GM18507 (cell line): ENCODE results near the gene IL11.

ENCODE experiments used
- DNase-seq: peaks from one replicate; pipeline ENCODE4 v3.0.0; 2011; ENCODE audit warnings: low read depth; ENCODE audit not compliant: insufficient read length; ENCODE audit errors: extremely low spot score
- FAIRE-seq: peaks from 2 replicates; lab custom pipeline; 2011; peaks lifted over from hg19 to GRCh38; lab: Jason Lieb, UNC

IL11 gene

DNA sequence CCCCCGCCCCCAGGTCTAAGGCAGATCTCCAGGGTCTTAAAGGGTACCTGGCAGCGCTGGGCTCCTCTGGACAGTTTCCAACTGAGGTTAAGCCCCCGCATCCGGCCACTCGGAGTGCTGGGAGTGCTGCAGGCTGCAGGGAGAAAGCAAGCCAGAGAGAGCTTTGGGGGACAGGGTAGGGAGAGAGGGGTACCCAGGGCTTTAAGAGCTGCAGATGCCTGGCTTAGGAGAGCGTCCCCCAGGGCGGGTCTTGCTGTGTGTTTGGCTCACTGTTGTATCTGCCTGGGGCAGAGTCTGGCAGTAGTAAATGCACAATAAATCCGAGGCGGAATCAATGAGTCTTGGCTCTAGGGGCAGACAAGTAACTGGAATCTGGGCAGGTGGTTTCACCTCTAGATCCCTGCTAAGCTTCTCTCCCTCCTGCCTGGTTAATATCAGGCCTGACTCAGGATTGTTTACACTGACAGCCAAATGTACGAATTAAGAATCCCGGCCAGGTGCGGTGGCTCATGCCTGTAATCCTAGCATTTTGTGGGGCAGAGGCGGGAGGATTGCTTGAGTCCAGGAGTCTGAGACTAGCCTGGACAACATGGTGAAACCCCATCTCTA lies 14.9 kb downstream of the IL11 start:
- no peak for FAIRE-seq
- DNase-seq = no peak

DNA sequence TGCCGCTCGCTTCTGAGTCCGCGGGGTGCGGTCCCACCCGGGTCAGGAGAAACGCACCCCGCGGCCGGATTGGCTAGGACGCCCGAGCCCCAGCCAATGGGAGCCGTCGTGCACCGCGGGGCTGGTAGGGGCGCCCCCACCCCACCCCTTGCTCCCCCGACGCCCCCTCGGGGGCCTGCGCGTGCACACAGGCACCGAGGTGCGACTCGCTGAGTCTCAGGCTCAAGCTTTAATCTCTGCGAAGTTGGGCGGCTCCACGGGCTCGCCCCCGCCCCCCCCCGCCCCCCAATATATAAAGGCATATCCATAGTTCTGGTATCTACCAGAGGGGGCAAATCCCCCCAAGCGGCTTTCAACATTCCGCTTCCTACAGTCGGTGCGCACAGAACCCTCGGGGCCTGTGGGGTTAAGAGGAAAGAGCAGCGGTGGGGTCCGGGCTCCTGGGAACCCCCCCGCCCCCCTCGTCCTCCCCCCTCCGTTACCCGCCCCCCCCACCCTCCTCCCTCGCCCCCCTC lies 15.5 kb downstream of the IL11 start, which contains the start of gene COX6B2:
Gene COX6B2 (minus strand): TSS at position 22 of the 515 bp plus-strand sequence. CDS start 198 bp downstream, outside the sequence.
- DNase-seq (no peak), FAIRE-seq (no peak)

DNA sequence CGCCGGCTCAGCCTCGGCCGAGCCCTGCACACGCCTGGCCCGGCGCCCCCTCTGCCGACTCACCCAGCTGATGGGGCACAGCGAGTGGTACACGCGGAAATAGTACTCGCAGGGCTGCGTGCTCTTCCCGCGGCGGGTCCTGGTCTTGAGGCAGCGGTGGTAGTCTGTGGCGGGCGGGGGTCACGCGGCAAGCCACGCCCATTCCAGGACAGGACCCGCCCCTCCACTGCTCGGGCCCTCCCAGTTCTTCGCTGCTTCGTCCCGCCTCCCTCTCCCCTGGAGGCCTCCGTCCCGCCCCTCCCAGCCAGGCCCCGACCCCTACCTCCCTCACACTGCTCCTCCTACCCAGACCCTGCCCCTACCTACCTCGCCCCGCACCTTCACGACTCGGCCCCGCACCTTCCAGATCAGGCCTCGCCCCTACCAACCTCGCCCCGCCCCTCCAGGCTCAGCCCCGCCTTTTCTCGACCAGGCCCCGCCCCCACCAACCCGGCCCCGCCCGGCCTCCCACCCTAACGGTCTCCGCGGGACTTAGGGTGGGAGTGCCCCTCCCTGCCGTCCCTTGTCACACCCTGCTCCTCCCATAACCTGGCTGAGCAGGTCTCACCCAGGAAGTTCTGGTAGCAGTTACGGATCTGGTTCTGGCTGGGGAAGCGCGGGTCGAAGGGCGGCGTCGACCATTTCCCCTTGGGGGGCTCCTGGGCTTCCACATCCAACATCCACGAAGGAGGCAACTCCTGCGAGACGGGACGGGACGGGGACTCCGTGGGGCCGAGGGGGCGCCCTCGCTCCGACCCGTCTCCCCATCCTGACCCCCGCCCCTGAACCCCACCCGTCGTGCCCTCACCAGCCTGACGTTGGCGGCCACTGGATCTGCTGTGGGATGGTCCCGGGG lies 16.2 kb downstream of the IL11 start:
- peak; percentile 68 for DNase-seq
- no peak for FAIRE-seq

DNA sequence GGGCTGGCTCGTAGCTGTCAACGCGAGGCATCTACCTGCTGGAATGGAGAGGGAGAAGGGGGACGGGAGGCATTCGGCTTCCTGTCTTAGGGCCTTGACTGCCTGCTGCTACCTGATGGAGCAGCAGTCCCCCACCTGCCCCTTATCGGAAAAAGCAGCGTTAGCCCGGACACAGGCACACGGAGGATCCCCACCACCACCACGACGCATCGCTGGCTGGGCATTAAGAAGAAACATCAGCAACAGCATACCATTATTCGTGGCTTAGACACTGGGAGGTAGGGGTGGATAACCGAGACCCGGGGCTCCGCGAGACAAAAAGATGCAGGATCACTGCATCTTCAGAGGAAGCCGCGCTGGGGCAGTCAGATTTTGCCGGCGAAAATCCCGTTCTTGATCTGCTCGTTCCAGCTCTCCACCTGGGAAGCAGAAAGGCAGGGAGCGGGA lies 16.9 kb downstream of the IL11 start:
- no peak for DNase-seq
- no peak for FAIRE-seq

DNA sequence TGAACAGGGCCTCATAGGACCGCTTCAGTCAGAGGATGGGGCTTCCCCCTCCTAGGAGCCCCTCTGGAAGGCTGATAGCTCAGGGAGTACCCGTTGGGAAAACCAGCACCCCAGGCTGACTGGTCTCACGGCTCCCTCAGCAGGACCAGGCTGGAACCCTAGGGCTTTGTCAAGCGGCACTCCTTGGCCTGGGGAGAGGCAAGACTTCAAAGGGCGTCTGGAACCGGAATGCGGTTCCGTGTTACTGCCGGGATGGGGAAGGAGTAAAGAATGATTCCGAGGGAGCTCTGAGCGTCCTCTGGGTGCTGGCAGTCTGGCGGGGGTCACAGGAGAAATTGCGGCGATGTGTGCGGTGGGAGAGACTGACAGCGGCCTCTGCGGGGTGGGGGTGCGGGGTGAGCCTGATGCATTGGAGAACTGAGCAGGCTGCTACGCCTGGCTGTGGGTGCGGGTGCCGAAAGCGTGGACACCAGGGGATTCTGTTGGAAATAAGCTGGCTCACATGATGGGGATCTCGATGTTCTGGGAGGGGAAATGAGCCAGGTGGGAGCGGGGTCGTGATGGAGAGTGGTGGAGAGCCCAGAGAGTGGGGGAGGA lies 17.6 kb downstream of the IL11 start:
- DNase-seq (no peak), FAIRE-seq (no peak)

DNA sequence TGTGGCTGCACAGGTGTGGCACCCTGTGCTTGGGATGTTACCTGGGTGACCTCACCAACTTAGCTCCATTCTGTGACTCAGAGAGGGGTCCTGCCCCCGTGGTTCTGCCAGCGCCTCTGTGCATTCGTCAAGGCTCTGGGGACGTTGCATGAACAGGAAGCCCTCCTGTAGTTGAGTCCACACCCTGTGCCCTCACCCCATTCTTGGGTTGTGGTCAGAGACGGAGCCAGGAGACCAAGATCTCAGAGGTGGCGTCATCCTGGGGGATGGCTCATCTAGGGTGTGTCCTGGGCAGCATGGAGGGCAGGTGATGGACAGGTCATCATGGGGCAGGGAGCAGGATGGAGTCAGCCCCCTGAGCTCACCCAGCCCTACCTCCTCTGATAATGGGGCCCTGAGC lies 18.2 kb downstream of the IL11 start:
- no peak for FAIRE-seq
- no peak for DNase-seq

DNA sequence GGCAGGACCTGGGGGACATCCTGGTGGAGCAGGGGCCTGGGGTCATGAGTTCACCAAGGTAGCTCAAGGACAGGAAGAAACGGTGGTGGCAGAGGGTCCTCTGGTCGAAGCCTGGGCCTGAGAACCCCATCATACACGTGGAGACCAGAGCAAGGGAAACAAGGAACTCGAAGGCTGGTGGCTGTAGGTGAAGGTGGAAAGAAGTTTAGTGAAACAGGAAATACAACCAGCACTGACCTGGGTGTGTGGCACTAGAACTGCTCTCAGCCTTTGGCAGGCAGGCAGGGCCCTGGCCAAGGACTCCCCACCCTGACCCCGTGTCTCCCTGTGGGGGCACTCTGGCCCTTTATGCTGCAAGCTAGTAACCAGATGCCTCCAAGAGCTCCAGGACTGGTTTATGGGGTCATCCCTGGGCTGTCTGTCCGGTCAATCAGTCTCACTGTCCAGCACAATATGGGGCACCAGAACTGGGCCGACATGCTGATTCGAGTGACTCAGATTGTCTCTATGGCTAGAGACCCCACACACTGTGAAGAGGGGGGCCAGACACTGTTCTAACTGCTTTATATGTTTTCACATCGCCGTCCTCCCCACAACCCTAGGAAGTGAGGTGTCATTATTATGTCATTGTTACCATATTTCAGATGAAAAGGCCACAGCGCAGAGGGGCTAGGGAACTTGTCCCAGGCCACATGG lies 19.5 kb downstream of the IL11 start:
- DNase-seq (no peak), FAIRE-seq (no peak)

DNA sequence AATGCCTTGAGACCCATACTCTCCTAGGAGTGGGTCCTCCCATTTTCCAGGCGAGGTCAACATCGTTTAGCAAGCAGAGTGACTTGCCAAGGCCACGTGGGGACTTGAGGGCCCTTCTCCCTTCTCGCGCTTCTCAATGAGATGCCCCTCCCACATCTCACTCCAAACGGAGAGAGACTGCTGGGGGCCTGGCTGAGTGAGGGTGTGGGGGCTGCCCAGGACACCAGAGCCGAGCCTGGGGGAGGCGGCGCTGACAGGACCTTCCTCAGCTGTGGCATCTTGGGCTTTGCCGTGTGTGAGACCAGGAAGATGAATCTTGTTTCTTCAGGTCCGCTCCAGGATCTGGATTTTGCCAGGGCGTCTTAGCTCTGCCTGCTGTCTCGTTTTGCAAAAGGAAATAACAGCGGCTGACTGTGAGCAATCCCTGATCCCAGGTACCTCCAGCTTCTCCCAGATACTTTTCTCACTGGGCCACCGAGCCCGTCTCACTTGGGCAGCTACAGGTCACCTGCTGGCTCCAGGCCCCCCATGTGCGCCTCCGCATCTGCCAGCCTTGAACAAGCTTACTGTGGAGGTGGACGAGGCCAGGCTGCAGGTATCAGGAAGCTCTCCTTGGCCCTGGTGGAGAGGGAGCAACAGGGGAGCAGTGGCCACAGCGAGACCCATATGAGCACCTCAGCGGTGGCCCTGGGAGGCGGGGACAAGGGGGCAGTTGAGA lies 21.8 kb downstream of the IL11 start:
- no peak for DNase-seq
- no peak for FAIRE-seq

DNA sequence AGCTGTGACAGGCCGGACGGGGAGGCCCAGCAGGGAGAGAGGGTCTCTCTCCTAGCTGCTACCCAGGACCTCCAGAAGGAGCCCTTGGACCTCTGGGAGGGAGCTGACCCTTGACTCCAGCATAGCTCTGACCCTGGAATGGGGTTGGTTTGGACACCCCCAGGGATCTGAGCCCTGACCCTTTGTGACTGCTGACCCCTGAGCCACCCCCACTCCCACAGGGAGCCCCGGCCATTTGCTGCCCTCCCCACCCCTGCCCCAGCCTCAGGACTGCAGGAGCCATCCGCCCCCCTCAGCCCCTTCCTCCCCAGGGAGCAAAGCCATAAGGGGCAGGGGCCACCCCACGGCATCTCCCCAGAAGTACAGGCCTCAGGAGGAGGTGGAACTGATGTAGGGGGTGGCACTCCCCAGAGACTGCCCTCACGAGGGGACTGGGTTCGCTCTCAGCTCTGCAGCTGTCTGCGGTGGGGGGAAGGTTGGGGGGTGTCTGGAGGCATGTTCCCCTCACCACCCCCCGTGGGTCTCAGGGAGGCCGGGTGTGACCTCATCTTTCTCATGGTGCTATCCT lies 22.7 kb downstream of the IL11 start:
- DNase-seq (no peak), FAIRE-seq (no peak)

DNA sequence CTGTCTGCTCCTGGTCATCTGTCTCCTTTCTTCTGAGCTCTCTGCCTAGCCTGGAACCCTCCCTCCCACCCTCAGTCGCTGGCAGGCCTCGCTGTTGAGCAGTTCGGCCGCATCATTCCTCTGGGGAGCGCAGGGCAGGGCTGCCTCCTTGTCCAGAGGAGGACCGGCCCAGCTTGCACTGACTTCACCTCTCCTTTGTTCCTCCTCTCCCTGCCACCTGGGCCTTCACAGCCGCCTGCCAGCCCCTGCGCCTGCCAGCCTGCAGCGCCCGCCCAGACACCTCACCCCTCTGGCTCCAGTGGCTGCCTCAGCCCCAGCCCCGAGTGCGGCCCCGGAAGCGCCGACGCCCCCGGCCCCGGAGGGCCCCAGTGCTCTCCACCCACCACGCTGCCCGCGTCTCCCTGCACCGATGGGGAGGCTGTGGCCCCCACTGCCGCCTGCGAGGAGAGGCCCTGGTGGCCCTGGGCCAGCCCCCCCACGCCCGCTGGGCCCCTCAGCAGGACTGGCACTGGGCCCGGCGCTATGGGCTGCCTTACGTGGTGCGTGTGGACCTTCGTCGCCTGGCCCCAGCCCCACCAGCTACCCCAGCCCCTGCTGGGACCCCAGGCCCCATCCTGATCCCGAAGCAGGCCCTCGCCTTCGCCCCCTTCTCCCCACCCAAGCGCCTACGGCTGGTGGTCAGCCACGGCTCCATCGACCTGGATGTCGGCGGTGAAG lies 23.4 kb downstream of the IL11 start:
- FAIRE-seq (no peak), DNase-seq (no peak)

DNA sequence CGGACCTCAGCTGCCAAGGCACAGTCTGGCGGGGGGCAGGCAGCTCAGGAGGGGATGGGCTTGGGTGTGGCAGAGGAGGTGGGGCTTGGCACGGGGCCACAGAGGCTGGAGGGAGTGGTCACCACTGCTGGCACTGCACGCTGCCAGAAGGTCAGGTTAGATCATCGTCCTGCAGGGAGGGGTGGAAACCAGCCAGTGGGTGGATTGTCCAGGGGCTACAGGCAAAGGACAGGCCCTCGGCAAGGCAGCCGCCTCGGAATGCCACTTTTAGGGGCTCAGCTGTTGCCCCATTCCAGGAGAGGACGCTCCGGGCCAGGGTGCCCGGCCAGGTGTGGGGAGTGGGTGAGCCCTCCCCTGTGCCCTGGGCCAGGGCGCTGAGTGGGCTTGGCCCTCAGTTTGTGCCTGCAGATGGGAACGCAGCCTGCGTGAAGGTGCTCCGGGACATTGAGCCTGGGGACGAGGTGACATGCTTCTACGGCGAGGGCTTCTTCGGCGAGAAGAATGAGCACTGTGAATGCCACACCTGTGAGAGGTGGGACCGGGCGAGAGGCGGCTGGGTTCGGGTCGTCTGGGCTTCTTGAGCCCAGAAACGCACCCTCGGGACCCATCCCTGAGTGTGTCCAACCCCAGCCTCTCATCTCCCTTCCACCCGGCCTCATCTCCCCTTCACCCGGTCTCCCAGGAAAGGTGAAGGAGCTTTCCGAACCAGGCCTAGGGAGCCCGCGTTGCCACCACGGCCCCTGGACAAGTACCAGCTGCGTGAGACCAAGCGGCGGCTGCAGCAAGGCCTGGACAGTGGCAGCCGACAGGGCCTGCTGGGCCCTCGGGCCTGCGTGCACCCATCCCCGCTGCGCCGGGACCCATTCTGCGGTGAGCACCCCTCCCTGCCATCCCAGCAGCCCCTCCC lies 24.2 kb downstream of the IL11 start:
- DNase-seq = no peak
- no peak for FAIRE-seq

DNA sequence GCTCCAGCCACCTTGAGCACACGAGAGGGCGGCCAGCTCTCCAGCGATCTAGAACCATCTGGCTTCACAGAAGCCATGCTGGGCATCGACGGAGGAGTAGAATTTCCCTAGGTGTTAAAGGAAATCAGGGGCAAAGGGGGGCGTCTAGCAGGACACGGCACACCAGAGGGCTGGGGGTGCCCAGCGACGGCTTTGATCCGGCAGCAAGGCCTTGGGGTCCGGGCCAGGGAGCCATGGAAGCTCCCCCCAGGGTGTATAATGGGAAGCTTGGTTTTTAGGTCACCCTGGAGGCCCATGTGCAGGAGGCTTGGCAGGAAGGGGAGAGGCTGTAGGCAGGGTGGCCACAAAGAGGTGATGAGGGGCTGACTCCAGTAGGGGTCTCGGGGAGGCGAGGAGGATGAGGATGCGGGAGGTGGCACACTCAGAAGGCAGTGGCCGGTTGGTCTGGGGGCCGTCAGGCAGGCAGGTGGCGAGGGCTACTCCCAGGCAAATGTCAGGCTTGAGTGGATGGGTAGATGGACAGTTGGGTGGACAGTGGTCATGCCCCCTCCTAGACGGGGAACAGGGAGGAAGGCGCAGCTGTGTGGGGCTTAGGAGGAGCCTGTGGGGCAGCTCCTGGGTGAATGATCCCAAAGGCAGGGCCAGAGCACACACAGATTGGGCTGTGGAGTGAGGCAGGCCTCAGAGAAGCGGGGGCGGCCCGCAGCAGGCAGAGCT lies 25.0 kb downstream of the IL11 start:
- DNase-seq (no peak), FAIRE-seq (no peak)

DNA sequence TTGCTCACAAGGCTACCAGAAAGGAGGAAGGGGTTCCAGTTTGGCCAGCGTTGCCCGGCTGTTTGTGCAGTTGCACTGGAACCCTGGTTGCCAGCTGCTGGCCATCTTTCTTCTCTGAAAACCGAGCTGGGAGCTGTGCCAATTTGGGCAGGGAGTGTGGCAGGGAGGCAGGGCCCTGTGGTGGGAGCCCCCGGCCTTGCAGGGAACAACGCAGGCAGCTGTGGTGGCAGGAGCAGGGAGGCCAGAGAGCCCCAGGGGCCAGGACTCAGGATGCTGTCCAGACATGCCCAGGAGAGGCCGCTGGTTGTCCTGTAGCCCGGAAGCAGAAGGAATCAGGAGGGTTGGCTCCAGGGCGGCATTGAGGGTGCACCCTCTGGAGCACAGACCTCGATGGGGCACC lies 25.8 kb downstream of the IL11 start:
- FAIRE-seq = no peak
- no peak for DNase-seq

DNA sequence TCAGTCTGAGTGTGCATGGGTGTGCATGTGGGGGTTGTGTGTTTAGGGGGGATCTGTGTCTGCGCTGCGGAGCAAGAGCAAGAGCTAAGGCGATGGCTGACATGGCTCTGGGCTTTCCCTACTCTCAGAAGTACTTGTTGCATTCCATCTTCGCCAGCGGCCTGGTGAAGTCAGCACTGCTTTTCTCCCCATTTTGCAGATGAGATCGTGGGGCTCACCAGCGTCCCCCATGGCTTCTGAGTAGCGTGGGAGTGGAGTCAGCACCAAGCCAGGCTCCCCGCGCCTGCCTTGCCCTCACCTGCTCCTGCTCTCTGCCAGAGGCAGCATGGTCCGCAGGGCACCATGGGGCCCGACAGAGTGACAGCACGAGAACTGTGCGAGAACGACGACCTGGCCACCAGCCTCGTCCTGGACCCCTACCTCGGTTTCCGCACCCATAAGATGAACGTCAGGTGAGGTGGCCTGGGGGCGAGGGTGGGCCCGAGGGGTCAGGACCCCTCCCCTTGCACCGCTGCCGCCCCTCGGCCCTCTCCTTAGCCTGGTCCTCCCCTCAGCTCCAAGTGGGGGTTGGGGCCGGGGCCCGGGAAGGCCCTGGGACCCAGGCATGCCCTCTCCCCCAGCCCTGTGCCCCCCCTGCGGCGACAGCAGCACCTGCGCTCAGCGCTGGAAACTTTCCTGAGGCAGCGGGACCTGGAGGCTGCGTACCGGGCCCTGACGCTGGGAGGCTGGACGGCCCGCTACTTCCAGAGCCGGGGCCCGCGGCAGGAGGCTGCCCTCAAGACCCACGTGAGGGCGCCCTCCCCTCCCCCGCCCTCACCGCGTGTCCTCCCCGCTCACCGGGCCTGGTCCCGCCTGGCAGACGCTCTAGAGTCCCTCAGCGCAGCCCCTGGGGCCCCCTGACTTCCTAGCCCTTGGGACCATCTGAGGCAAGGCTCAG lies 28.4 kb downstream of the IL11 start:
- FAIRE-seq = no peak
- DNase-seq = no peak

DNA sequence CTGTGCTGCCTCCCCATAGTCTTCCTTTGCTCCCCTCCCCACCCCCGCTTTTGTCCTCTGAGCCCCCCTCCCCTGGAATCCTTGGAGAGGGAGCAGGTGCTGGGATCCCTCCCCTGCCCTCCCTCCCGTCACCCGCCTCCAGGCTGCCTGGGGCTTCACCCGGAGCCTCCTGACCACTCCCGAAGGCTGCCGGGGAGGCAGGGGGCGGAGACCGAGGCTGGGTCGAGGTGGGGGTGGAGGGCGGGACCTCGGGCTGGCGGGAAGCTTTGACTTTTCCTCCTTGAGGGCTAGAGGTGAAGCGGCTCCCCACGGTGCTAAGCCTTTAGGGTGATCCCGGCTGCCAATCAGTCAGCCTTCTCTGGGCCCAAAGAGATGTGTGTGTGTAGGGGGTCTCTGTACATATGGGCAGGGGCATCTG lies 29.1 kb downstream of the IL11 start:
- peak; percentile 74 for DNase-seq
- peak; percentile 89 for FAIRE-seq

DNA sequence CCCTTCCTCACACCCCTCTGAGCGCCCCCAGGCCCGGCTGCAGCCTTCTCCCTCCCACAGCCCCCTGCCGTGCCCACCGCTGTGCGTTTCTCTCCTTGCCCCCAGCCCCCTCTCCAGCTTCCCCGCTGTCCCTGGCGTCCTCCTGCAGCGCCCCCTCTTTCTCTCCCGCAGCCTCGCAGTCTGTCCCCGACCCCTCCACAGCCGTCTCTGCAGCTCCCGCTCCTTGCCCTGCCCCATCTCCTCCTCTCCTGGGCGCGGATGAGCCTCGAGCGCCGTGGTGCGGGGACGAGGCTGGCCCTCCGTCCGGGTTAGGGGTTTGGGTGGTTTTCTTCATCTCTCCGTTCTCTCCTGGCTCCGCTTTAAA lies 29.5 kb downstream of the IL11 start:
- DNase-seq = no peak
- FAIRE-seq = no peak
